ENCODE measurements around the gene C5.

Gene C5

GRCh38 chr9:120983259-120983837 is 66.7 kb downstream of the C5 start:
- DNase-seq (ENCODE audit: extremely low read depth, insufficient read length) = peak; percentile 9
- TF ChIP-seq, protein P1, sequence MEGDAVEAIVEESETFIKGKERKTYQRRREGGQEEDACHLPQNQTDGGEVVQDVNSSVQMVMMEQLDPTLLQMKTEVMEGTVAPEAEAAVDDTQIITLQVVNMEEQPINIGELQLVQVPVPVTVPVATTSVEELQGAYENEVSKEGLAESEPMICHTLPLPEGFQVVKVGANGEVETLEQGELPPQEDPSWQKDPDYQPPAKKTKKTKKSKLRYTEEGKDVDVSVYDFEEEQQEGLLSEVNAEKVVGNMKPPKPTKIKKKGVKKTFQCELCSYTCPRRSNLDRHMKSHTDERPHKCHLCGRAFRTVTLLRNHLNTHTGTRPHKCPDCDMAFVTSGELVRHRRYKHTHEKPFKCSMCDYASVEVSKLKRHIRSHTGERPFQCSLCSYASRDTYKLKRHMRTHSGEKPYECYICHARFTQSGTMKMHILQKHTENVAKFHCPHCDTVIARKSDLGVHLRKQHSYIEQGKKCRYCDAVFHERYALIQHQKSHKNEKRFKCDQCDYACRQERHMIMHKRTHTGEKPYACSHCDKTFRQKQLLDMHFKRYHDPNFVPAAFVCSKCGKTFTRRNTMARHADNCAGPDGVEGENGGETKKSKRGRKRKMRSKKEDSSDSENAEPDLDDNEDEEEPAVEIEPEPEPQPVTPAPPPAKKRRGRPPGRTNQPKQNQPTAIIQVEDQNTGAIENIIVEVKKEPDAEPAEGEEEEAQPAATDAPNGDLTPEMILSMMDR (IDR thresholded peaks at IDR 0.05; ENCODE audit: insufficient read depth, low read length, poor library complexity, severe bottlenecking) = no peak
- Histone ChIP-seq H3K27me3 (replicated peaks; ENCODE audit: control insufficient read depth, insufficient read depth, low read length) (no peaks in the 10 kb centered on the region), H3K36me3 (ENCODE audit: control insufficient read depth, insufficient read depth, low read length) (no peaks in the 10 kb centered on the region), H3K4me3 (replicated peaks; ENCODE audit: low read depth, low read length) (no peak overlapping the region)

GRCh38 chr9:120982836-120983235 is 67.2 kb downstream of the C5 start:
- Histone ChIP-seq H3K4me3 (replicated peaks; ENCODE audit: low read depth, low read length) (no peak overlapping the region), H3K27me3 (replicated peaks; ENCODE audit: control insufficient read depth, insufficient read depth, low read length) (no peaks in the 10 kb centered on the region), H3K36me3 (ENCODE audit: control insufficient read depth, insufficient read depth, low read length) (no peaks in the 10 kb centered on the region)
- no peak for DNase-seq (ENCODE audit: extremely low read depth, insufficient read length)
- TF ChIP-seq, protein P1 (IDR thresholded peaks at IDR 0.05; ENCODE audit: insufficient read depth, low read length, poor library complexity, severe bottlenecking) = no peak

DNA sequence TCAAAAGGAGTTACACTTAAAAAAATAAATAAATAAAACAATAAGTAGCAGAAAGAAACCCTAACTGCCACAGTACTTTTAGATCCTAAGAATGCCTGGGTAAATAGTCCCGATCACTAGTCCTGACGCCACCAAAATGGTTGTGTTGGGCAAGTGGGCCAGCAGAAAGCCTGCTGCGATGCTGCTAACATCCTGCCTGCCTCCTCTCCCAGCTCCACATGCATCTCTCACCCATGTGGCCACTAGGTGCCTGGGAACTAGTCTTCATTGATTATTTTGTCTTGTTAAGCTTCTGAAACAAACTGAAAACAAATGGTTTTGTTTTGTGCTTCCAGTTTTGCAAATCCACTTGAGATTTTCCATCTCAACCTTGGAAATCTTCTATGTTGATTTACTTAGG is 69.1 kb downstream of the C5 start:
- Histone ChIP-seq H3K27me3 (replicated peaks; ENCODE audit: control insufficient read depth, insufficient read depth, low read length) (no peaks in the 10 kb centered on the region), H3K36me3 (ENCODE audit: control insufficient read depth, insufficient read depth, low read length) (no peaks in the 10 kb centered on the region), H3K4me3 (replicated peaks; ENCODE audit: low read depth, low read length) (no peak overlapping the region)
- TF ChIP-seq, protein P1 (IDR thresholded peaks at IDR 0.05; ENCODE audit: insufficient read depth, low read length, poor library complexity, severe bottlenecking) = no peak
- DNase-seq (ENCODE audit: extremely low read depth, insufficient read length) = no peak

DNA sequence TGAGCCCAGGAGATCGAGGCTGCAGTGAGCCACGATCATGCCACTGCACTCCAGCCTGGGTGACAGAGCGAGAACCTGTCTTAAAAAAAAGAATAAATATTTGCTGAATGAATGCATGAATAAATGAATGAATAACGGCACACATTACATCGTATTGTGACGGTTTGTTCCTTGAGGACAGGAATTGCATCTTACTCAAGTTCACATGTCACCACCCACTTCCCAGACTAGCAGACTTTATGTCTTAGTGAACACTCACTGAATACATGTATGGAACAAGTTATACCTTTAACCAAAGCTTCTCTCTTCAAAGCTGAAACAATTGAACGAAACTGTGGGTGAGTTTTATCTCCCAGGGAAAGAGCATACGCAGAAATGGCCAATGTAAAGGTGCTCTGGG is 70.3 kb downstream of the C5 start:
- no peak for DNase-seq (ENCODE audit: extremely low read depth, insufficient read length)
- TF ChIP-seq, protein P1 (IDR thresholded peaks at IDR 0.05; ENCODE audit: insufficient read depth, low read length, poor library complexity, severe bottlenecking) = no peak
- Histone ChIP-seq H3K4me3 (replicated peaks; ENCODE audit: low read depth, low read length) (no peak overlapping the region), H3K36me3 (ENCODE audit: control insufficient read depth, insufficient read depth, low read length) (no peaks in the 10 kb centered on the region), H3K27me3 (replicated peaks; ENCODE audit: control insufficient read depth, insufficient read depth, low read length) (no peaks in the 10 kb centered on the region)

- Histone ChIP-seq H3K27me3 (replicated peaks; ENCODE audit: control insufficient read depth, insufficient read depth, low read length) (no peaks in the 10 kb centered on the region), H3K4me3 (replicated peaks; ENCODE audit: low read depth, low read length) (no peak overlapping the region), H3K36me3 (ENCODE audit: control insufficient read depth, insufficient read depth, low read length) (no peaks in the 10 kb centered on the region)
- TF ChIP-seq, protein P1 (IDR thresholded peaks at IDR 0.05; ENCODE audit: insufficient read depth, low read length, poor library complexity, severe bottlenecking) = no peak
- DNase-seq (ENCODE audit: extremely low read depth, insufficient read length) = no peak
Observed at GRCh38 chr9:120978987-120979386, 71.1 kb downstream of the C5 start.

DNA sequence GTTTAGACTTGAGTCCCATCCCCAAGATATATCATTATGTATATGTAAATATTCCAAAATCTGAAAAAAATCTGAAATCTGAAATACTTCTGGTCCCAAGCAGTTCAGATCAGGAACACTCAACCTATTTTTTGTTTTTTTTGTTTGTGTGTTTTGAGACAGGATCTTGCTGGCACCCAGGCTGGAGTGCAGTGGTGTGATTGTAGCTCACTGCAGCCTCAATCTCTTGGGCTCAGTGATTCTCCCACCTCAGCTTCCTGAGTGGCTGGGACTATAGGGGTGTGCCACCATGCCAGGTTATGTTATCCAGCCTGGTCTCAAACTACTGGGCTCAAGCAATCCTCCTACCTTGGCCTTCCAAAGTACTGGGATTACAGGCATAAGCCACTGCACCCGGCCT is 72.8 kb downstream of the C5 start:
- DNase-seq (ENCODE audit: extremely low read depth, insufficient read length) = no peak
- no peak overlapping the region for H3K4me3 ChIP-seq (replicated peaks; ENCODE audit: low read depth, low read length)
- no peaks in the 10 kb centered on the region for H3K36me3 ChIP-seq (ENCODE audit: control insufficient read depth, insufficient read depth, low read length)
- TF ChIP-seq, protein P1 (IDR thresholded peaks at IDR 0.05; ENCODE audit: insufficient read depth, low read length, poor library complexity, severe bottlenecking) = no peak
- H3K27me3 ChIP-seq (replicated peaks; ENCODE audit: control insufficient read depth, insufficient read depth, low read length) = no peaks in the 10 kb centered on the region
